ENCODE data around the gene TRMT112.

GRCh38 chr11:64342869-64343745, 25.7 kb upstream of the TRMT112 start:
- TF ChIP-seq YY1 (IDR thresholded peaks at IDR 0.05; ENCODE audit: insufficient read depth, insufficient read length) (no peak), SUZ12 (IDR thresholded peaks at IDR 0.05; ENCODE audit: extremely low read depth, insufficient read depth, insufficient read length) (no peak), ZNF274 (IDR thresholded peaks at IDR 0.05; ENCODE audit: low read depth, low read length) (no peak)

Data from NT2/D1 (cell line).